HG03280 (cell line): ENCODE results near the gene GGTLC1.
"Not testable (repeated sequence)": the region's sequence is repeated elsewhere in the genome, so short reads cannot be mapped to it uniquely, and the experiment has no call there.

Source experiments
- ATAC-seq: cut with Tn5 transposase; IDR thresholded peaks from one replicate; pipeline ENCODE4 v1.9.1; 2021; ENCODE audit warnings: mild to moderate bottlenecking, moderate library complexity; ENCODE audit not compliant: unreplicated experiment

GGTLC1 gene

GRCh38 chr20:23995291-23995690 is 6.7 kb upstream of the GGTLC1 start:
- not testable (repeated sequence) for ATAC-seq

- not testable (repeated sequence) for ATAC-seq
These were observed 5.5 kb upstream of the GGTLC1 start for GRCh38 chr20:23994001-23994633.

DNA sequence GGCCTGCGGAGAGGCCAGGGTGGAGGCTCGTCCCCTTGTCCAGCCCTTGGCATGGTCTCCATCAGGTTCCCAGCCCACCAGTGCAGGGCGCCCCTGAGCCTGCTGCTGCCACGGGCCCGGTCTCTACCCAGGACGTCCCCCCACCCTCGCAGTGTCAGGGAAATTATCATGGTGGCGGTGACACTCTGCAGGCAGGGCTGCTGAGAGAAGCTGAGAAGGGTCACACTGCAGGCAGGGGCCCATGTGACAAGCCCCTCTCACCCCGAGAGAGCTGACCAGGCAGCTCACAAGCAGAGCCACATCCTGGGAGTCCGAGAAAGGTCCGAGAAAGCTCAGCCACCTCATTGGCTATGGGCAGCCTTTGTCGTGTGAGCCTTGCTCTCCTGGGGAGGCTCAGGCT is 4.9 kb upstream of the GGTLC1 start:
- ATAC-seq, result not testable (repeated sequence)

DNA sequence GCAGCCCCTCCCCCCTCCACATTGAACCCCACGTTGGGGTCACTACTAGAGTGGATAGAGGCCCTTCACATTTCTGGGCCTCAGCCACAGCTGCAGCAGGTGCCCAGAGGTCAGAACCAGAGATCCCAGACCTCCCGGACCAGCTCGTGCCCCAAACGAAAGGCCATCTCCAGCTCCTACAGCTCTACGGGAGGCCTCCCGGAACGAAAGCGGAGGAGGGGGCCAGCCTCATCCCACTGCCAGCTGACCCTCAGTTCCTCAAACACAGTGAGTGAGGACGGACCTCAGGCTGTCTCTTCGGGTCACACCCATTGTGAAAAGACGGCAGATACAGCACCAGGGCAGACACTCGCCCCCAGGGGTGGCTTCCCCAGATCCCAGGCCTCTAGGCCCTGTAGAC is 1.7 kb upstream of the GGTLC1 start:
- ATAC-seq, result not testable (repeated sequence)

GRCh38 chr20:23988966-23989365 is 387 bp upstream of the GGTLC1 start:
- ATAC-seq, result not testable (repeated sequence)

DNA sequence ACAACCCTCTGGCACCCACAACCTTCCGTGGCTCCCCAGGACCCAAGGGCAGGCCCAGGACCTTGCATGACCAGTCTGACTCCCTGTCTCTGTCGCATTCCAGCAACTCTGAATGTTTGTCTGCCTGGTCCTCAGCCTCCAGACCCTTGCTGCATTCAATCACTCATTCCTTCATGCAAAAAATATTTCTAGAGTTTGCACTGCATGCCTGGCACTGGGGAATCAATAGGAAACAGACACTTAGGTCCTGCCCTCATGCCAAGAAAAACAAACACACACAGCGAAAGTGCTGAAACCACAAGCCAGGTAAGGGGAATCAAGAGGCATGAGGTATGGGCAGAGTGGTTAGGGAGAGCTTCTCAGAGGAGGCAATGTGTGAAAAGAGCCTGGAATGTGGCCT is 1.9 kb downstream of the GGTLC1 start:
- not testable (repeated sequence) for ATAC-seq

DNA sequence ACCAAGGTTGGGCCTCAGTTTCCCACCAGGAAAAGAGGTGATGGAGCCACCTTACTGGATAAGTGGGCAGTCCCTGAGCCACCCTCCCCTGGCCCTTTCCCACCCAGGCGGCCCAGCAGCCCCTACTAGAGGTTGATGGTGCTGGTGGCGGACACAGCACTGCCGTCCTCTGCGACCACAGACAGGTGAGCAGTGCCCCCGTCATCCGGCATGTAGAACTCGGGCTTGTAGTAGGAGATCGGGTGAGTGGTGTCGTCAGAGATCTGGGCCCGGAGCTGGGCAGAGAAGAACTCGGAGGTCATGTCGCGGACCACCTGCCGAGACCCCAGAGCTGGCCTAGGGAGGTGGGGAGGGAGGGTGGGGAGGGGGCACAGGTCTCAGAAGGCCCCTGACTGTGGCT is 2.3 kb downstream of the GGTLC1 start:
- ATAC-seq, result not testable (repeated sequence)

DNA sequence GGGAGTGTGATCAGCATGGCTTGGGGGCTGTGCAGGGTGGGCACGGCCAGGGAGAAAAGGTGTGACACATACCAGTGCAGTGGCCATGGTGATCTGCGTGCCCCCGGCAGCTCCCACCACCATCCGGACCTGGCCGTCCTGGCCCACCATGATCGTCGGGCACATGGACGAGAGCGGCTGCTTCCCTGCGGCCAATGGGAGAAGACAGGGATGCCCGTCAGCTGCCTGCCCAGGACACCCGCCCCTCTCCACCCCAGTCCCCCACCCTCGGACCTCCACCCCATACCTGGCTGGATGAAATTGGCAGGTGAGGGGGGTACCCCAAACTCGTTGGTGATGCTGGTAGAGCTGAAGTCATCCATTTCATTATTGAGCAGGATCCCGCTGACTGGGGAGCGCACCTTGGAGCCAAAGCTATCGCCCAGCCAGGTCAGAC is 2.8 kb downstream of the GGTLC1 start:
- ATAC-seq, result not testable (repeated sequence)

GRCh38 chr20:23985066-23985789 is 3.4 kb downstream of the GGTLC1 start:
- not testable (repeated sequence) for ATAC-seq

DNA sequence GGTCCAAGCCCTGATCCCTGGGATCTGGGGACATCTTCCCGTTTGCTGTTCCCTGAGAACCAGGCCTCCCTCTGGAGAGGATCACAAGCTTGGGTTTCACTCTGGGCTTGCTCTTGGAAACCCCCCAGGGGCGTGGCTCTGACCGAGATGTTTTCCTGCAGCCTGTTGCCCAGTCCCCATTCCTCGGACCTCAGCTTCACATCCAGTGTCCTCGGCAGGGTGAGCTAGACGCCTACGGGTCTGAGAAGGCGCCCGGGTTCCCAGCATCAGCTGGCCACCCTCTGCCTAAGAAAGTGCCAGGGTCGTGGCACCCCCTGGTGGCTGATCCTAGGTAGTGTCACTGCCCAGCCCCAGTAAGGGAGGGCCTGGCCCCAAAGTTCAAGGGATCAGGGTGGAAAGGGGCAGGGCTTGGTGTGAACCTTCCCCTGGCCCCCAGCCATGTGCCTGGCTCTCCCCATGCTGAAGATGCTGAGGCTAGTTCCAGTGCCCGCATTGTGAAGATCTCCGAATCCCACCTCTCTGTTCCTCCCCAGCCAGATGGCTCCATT is 4.0 kb downstream of the GGTLC1 start:
- not testable (repeated sequence) for ATAC-seq

DNA sequence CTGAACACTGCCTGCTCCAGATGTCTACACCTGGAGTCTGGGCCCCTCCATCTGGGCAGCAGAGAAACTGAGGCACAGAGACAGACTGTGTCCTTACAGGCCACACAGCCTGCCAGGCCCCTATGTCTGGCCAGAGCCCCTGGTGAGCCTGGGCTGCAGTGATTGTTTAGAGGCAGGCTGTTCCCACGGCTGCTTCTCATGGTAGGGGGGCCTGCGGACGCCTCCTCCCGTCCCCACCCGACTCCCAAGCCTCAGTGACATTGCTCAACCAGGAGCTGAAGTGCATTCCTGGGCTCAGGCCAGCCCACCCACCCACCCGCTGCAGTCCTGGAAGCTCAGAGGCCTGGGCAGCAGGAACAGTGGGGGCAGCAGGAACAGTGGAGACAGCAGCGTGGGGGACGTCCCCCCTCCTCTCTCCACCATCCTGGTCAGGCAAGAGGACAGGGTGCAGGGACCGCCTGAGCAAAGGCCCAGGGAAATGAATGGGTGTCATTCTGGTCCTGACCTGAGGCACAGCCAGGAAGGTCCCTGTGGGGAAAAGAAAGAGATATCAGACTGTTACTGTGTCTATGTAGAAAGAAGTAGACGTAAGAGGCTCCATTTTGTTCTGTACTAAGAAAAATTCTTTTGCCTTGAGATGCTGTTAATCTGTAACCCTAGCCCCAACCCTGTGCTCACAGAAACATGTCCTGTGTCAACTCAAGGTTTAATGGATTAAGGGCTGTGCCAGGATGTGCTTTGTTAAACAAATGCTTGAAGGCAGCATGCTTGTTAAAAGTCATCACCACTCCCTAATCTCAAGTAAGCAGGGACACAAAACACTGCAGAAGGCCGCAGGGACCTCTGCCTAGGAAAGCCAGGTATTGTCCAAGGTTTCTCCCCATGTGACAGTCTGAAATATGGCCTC is 6.2 kb downstream of the GGTLC1 start:
- ATAC-seq, result not testable (repeated sequence)

DNA sequence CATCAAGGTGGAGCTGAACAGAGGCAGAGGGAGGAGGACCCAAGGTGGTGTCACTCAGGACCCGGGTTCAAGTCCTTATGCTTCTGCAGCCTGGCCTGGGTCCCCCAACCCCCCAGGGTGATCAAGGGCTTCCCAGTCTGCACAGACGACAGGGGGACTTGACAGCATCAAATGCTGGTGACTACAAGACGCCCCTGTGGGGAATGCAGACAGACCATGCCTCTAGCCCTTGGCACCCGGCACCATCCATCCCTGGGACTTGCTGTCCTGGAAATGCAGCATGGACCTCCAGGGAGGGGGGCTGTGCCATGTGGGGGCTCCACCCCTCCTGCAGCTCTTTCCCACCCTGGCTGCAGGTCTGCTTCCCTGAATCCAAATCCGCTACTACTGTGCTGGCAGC is 7.1 kb downstream of the GGTLC1 start:
- ATAC-seq, result not testable (repeated sequence)

- ATAC-seq, result not testable (repeated sequence)
These were observed 7.6 kb downstream of the GGTLC1 start for GRCh38 chr20:23981014-23981413.

GRCh38 chr20:23979899-23980811 is 8.4 kb downstream of the GGTLC1 start:
- ATAC-seq, result not testable (repeated sequence)

- not testable (repeated sequence) for ATAC-seq
These were observed 9.2 kb downstream of the GGTLC1 start for GRCh38 chr20:23979380-23979779.

DNA sequence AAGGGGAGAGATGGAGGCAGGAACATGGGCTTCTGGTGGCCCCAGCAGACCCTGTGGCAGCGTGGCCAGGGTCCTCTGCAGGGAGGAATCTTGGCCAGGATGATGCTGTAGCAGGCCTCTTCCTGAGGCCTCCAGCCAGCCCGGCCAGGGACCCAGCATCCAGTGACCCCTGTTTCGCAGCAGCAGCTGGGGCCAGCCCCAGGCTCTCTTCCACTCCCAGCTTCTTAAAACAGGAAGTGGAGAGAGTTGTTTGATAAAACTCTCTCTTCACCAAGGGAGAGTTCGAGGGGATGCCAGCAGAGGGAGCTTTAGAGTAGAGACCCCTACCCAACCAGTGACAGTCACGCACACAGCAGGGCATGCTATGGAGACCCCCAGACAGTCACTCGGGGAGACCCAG is 10.1 kb downstream of the GGTLC1 start:
- ATAC-seq, result not testable (repeated sequence)

- no peak for ATAC-seq
These were observed 13.6 kb downstream of the GGTLC1 start for GRCh38 chr20:23974966-23975365.

DNA sequence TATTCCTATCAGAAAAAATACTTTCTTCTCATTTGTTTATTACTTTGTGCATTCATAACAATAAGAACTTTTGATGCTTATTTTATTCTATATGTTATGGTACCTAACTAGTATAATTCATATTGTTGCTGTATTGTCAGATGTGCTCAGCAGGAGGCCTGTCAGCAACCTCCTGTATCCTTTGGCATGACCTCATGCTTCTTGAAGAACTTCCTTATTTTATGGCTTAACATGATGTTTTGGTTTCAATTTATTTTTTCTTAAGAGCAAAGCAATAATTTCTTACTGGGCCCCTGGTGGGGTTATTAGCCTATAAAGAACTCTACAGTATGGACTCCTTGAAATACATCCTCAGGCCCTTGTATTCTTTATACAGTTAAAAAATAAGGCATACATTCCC is 17.3 kb downstream of the GGTLC1 start:
- ATAC-seq, result no peak

- ATAC-seq, result no peak
These were observed 18.5 kb downstream of the GGTLC1 start for GRCh38 chr20:23970049-23970448.

GRCh38 chr20:23967616-23967979 is 21.0 kb downstream of the GGTLC1 start:
- no peak for ATAC-seq
